CD4-positive, alpha-beta T cell treated with Interleukin-6 for 4 hours (primary cell): ENCODE results near the gene ERP27.

Source experiments
- DNase-seq: peaks from one replicate; pipeline ENCODE4 v3.0.0-alpha.2; 2020; ENCODE audit warnings: mixed read lengths

Gene ERP27

DNA sequence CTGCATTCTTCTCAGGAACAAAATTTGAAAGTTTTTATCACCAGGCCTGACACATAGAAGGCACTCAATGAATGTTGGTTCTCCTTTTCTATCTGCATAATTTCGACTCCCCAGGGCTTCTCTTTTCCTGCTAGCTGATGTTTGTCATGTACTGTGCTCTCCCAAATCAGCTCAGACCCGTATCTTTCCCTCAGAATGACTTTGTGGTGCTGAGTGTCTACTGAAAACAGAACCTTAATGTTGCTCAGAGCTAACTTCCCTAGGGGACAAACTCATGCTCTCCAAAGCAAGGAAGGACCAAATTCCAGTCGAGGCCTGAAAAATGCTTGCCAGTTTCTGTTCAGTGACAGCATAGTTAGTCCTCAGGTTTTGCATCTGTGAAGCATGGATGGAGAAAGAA is 21.1 kb upstream of the ERP27 start:
- DNase-seq: no peak

DNA sequence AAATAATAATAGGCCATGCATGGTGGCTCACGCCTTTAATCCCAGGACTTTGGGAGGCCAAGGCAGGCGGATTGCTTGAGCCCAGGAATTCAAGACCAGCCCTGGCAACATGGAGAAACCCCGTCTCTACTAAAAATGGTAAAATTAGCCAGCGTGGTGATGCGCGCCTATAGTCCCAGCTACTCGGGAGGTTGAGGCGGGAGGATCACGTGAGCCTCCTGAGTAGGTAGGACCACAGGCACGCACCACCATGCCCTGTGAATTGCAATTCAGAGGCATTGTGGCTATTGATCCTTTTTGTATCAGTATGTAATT is 20.7 kb upstream of the ERP27 start:
- DNase-seq: peak; percentile 53

DNA sequence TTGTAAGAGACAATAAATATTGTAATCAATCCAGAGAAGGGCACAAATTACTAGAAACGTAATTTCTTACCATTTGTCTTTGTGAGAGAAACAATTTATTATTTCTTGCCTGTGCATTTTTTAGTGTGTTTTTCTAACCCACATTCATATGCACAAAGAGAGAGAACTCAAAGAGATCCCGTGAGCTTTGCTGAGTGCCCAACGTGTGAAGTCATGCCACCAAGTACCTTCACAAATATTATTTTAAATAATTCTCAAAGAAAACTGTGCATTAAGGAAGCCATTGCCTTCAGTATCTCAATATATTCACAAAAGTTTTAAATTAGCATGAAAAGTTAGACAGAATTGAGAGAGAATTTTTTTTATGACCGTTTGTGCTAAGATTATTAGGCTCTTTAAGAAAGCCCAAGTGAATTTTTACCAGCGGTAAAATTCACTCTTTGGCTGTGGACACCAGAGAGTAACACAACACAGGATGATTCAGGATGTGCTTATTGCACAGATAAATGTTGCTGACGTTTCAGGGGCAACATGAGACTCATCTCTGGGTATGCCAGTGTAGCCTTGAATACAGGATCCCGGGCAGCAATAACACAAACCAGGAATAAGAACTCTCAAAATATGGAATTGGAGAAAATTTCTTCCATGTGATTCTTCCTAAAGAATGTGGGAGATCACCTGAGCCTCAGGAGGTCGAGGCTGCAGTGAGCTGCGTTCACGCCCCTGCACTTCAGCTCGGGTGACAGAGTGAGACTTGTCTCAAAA is 20.2 kb upstream of the ERP27 start:
- DNase-seq: peak; percentile 47

DNA sequence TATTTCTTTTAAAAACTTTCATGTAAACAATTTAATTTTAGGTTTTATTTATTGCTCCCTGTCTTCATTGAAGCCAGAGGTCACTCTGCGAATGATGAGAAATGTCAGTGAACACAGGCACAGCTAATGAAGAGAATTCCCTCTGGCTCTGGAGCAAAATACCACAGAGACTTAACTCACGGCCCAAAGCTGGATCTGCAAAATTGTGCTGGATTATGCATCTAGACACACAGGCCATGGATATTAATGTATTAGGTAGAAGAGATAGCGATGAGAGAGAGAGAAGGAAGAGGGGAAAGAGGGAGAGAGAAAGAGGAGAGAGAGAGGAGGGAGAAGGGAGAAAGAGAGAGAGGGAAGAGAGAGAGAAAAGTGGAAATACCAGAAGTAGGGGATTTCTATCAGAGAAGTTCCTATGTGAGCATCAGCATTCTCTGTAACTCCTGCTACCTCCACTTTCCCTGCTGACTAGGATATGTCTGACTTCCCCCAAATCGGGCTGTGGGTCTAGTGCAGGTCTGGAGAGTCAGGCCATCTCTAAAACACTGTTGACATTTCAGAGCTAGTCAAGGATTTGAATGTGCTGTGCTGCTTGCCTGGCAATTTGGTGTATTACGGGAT is 19.3 kb upstream of the ERP27 start:
- DNase-seq: no peak

DNA sequence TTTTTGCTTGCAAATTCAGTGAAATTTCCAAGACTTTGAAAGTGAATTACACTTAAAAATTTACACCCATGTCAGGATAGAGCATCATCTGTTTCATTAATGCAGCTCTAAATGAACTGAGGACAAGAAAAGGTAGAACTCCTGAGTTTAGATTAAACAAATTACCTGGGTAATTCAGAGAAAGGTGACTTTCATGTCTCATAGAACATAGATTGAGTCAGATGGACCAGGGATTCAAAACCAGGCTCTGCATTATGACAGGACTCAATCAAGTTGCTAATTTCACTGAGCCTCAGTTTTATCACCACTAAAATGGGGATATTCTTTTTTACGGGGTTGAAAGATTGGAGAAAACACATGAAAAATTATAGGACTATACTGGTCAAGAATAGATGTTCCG is 18.6 kb upstream of the ERP27 start:
- no peak for DNase-seq

DNA sequence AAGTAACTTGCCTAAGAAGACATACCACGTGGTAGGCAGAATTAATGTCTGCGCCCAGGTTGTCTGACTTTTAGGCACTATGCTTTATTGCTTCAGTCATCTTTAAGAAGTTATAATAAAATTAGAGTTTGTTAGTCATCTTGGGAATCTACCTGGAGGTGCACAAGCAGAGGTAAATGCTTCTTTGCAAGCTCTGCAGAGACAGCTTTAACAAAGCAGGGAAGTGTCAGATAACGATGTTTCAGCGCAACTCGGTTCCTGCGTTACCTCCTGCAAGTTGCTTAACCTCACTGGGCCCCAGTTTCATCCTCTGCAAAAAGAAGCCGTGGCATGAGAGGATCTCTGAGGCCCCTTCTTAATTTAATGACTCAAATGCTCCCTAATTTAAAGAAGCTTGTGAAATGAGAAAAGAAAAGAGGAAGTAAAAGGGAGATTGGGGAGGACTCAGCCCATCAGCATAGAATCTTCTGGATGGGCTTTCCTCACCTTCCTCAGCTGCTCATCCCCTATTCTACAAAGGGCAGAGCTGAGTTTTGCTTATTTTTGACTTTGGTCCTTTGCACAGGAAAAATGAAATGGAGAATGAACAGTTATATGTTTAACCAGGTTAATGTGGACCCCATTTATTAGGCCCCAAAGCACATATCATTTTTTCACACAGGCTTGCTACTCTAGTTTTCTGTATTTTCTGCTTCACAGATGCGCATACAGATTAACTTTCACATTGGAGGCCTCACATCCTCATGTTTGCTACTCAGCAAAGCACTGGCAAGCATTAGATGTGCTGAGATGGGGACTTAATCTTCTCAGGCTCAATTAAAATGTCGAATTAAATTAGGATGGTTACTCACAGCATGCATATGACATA is 17.9 kb upstream of the ERP27 start:
- DNase-seq: peak; percentile 56

DNA sequence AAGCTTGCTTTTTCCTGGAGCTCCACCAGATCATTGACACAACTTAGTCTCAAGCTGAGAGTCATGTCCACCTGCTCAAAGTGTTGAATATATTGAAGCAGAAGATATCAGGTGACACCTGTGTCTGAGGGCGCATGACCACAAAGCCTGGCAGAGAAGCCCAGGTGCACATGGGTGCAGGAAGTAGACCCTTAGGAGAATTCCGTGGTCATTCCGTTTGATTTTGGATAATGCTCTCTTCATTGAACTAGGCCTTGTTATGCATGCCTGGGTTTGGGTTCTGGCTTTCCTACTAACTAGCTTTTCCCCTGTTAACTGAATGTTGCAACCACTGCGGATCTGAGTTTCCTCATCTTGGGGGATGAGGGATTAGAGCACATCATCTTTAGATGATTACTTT is 15.9 kb upstream of the ERP27 start:
- peak; percentile 43 for DNase-seq

DNA sequence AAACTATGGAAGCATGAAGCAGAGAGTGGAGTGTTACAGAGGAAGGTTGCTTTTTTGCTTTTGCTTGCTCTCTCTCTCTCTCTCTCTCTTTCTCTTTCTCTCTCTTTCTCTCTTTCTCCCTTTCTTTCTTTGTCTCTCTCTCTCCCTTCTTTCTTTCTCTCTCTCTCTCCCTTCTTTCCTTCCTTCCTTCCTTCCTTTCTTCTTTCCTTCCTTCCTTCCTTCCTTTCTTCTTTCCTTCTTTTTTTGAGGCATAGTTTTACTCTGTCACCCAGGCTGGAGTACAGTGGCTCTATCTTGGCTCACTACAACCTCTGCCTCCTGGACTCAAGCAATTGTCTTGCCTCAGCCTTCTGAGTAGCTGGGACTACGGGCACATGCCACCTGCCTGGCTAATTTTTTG is 15.4 kb upstream of the ERP27 start:
- DNase-seq: no peak

DNA sequence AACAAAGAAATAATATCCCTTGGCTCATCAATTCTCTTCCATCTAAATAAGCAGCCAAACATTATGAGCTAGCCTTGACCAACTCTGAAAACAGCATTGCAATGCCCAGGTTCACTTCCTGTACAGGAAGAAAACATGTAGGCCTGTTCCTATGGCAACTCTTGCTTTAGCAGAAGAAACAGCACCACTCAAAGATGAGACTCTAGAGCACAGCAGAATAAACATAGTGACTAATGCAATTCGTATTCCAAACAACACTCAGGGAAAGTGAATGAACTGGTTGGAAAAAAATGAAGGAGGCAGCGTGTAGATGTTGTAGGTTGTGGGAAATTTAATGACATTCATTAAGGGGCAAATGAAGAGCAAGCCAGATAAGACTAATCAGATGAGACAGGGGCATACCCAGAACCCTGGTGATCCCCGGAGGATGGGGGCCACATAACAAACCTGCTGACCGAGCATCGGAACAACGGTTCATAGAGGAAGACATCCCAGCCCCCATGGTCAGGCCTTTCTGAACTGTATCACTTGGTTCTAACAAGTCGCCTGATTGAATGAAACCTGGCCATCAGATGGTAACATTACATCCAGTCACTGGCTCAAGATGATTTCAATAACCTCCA is 14.1 kb upstream of the ERP27 start:
- peak; percentile 53 for DNase-seq

DNA sequence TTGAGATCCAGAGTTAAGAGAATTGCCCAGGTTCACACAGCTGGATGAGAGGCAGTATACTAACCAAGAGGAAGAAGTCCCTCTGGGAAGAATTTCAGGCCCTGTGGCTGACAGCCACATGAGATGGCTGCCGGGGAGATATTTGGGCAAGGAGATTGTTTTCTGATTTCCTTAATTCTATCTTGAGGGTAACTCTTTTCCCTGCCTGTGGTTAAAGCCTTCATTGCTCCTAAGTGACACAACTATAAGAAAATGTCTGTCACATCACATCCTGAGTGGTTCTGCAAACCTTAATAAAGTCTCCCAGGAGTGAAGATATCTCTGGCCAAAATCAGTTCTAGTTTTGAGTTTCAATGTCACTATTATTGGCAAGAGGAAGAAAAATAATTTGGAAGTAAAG is 13.5 kb upstream of the ERP27 start:
- no peak for DNase-seq

DNA sequence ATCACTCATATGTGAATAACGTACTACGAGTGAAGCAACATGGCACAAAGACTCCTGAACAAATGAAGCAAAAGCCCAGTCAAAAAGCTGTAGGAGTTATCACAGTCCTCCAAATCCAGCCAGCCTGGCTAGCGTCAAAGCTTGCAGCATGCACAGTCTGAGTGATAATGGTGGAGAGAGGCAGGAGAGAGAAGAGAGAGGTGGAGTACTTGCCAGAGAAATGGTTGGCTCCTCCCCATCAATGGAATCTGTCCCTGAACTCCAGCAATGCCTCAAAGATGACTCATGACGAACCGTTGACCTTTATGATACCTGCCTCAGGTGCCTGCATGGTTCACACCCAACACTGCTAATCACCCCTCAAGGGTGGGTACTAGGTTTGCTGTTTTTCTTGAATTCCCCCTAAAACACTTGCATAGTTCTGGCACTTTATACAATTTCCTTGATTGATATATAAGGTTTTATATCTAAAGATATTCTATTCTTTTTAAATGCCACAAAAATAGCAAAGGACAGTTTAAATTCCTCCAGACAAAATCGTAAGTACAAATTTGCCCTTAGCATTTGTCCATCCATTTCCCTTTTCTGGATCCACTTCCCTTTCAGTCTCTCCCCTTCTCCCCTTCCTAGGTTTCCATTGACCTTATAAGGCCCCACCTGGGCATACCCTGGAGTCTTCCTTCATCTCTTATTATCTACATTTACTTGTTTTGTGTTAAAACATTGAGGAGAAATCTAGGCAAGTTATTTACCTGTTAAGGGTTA is 12.8 kb upstream of the ERP27 start:
- peak; percentile 37 for DNase-seq

DNA sequence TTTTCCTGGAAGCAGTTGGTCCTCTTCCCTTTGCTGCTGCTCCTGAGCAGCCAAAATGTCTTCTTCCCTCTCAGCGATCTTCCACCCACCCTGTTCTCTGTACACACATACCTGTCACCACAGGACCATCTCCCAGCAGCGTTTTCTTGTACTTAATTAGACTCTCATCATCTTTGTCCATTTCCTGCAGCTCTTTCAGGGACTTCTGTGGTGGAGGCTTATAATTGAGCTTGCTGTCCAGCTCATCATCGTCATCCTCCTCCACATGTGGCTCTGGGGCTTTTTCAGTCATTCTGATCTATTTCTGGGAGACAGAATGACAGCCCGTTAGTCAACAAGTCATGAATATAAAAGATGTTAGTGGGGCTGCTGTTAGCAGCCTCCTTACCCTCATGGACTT is 12.1 kb upstream of the ERP27 start:
- DNase-seq: no peak

DNA sequence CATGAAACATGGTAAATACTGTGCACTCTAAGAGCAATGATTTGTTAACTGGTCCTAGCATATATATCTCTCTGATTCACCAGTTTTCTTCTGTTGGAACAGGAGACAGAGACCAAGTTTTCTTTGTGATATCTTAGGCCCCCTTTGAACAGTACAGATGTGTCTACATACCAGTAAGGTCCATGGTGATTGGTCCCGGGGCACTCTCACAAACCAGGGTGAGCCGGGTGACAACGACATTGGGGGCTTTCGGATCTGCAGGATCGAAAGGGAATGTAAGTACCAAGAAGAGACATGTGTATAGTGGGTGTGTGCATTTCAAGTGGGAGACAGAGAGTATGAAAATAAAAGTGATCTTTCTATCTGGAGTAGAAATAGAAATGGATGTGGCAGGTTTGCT is 11.3 kb upstream of the ERP27 start:
- DNase-seq: no peak

DNA sequence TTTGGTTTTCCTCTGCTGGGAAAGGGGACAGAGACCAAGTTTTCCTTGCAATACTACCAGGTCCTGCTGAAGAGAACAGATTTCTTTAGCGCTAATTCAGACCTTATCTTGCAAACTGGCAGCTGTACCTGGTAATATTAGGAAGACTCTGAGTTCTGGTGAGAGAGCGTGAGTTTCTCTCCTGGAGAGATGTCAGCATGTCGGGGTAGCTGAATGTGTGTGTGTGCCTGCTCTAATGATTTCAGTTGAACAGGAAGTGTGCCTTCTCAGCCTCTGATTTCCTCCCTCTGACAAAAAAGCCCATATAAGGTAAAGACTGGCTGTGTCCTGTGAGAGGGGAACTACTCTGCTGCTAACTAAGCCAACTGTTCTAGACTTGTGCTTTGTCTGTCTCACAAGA is 10.3 kb upstream of the ERP27 start:
- peak; percentile 68 for DNase-seq

DNA sequence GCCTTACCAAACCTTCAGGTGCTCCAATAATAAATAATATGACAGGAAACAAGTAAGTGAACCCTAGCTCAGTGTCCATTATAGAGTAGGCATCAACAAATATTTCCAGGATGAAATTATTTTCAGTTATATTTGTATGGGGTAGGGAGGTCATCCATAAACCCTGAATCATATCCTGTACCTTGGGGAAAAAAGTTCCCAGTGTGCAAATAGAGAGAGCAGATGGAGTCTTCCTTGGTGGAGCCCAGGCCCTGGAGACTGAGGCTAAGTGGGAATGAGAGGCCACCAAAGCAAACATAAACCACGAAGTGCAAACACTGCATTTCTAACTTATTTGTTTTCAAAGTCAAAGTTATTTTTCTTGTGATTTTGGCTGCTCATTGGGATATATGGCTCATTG is 8.5 kb upstream of the ERP27 start:
- DNase-seq: no peak

DNA sequence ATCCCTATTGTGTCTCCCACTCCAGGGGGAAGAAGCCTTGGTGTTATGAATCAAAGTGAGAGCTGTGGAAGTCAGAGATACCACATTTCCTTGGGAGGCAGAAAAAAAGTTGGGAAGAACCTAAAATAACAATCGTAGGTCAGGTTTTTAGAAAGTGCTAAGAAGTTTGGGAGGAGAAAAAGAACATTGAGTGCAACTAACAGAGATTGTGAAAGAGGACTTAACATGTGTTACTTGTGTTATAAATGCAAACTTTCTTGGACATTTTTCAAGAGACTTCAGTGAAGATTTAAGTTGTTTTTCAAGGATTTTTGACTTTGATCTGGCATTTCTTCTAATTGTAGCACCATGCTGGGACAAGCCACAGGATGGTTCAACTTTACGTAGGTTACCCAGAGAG is 7.8 kb upstream of the ERP27 start:
- DNase-seq: no peak

DNA sequence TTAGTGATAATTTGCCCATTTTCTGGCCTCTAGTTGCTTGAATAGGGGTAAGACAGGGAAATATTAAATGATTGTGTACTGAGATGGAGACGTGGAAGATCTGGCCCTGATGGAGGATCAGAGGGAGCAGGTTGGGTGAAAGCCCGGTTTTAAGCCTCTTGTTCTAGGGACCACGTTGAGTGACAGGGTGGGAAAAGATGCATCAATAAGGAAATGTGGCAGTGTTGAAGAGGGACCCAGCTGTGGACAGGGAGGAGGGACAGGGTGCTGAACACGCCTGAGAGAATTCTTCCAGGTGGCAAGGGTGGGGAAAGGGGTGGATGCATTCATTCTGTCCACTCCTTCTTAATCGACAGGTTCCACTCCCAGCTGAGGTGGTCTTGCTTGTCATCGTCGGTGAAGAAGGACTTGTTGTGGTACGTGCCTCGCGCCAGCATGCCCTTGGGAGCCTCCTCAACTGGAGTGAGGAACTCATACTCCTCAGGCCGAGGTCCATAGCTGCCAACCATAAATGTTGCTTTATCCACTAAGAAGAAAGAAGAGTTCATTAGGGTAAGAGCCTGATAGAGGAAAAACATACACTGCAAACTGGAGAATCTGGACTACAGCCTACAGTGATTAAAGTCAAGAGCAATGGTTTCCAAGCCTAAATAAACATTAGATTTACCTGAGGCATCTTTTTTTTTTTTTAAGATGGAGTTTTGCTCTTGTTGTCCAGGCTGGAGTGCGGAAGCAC is 4.0 kb upstream of the ERP27 start:
- DNase-seq: no peak

DNA sequence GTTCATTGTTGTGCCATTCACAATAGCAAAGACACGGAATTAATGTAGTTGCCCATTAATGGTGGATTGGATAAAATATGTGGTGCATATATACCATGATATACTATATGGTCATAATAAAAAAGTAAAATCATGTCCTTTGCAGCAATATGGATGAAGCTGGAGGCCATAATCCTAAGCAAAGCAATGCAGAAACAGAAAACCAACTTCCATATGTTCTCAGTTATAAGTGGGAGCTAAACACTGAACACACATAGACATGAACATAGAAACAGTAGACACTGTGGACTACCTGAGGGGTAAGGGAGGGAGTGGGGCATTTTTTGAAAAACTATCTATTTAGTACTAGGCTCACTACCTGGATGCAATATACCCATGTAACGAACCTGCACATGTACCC is 3.0 kb upstream of the ERP27 start:
- no peak for DNase-seq

DNA sequence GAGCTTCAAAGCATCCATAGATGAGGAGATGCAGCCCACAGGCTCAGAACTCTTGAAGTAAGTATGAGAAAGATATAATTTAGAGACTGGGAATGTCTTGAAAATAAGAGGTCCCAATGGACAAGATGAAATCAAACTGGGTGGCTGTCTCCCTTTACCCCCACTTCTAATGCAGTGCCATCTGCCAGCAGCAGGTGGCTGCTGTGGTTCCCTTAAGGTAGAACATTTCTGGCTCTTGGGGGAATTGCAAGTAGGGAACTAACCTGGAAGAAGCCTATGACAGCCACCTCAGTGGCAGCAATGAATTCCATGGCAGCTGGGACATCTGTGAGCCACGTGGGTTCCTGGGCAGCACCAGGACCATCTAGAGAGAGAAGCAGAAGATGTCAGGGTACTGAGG is 648 bp downstream of the ERP27 start:
- DNase-seq: peak; percentile 54

DNA sequence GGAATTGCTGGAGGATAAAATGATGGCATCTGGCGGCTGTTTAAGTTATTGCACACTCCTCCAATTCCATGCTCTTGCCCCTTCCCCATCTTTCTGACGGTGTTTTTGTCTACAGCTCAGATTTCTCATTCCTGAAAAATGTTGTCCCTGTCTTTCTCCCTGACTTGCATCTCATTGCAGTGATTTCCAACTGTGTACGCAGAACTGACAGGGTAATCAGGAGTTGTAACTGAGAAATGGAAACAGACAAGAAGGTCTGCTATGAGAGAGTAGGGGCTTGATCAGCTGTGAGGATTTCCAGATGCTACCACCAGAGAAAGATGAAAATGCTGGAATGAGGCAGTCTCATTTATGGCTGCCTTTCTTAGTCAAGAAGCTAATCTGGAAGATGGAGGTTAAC is 1.3 kb downstream of the ERP27 start:
- no peak for DNase-seq

DNA sequence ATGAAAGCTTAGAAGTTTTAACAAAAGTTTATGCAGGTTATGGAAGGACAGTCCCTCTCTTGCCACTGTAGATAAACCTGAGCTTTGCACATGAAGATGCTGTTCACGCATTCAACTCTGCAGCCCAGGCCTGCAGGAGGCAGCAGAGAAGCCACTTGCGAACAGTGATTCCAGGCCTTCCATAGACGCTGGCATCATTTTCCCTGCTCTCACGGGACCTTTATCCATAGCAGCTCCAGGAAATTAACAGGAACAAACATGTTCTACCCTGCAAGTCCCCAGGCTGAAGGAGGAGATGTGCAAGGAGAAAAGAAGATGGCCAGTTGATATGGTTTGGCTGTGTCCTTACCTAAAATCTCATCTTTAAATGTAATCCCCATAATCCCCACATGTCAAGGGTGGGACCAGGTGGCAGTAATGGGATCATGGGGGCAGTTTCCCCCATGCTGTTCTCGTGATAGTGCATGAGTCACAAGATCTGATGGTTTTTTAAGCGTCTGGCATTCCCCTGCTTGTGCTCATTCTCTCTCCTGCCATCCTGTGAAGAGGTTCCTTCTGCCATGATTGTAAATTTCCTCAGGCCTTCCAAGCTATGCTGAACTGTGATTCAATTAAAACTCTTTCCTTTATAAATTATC is 2.0 kb downstream of the ERP27 start:
- peak; percentile 40 for DNase-seq

DNA sequence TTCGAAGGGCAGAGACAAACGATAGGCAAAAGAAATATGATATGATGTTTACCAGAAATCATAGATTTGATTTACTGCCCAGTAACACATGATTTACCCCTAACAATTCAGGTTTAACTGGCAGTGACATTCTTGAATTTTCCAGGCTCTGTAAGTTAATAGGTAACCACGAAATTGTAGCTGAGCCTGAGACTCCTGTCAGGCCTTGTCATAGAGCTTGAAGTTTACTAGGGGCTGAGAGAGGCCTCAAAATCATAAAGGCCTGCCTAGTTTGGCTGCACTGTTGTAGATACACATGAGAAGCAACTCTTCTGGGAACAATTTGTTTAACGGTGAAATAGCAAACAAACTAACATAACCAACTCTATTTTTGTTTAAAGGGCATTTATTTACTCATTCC is 3.3 kb downstream of the ERP27 start:
- no peak for DNase-seq
